HCT116 (cell line): ENCODE results near the gene HEXIM1. TPM values are rescaled to one million over a fixed set of nuclear protein-coding genes. Genes with fewer than 3 reads are reported as not detected.

ENCODE experiments used
- ATAC-seq: fragments of 200-7000 bp; cut with Tn5 transposase; 2 replicates; pipeline ENCODE4 v1.9.1; 2020; ENCODE audit warnings: mild to moderate bottlenecking, moderate library complexity
- BruUV-seq: library from RNA; stranded (reverse); fragments of 400-500 nt; replicated peaks from 2 replicates; lab custom pipeline; 2021; lab: Mats Ljungman, UMichigan
- CTCF ChIA-PET: fragments of 300-600 bp; sonication (Branson Sonifier 250); formaldehyde crosslinking; loops from one replicate; lab custom pipeline; 2021; ENCODE audit warnings: antibody characterized with exemption; lab: Charles Lee
- POLR2A ChIA-PET: fragments of 300-600, 350-600 bp; sonication (Branson Sonifier 250); formaldehyde crosslinking; loops from one replicate; lab custom pipeline; 2021; ENCODE audit warnings: antibody characterized with exemption; lab: Charles Lee
- RAD21 ChIA-PET, 2 experiments: fragments of 300-600 bp; sonication (Branson Sonifier 250); formaldehyde crosslinking; loops; one replicate each; lab custom pipeline; 2023; ENCODE audit warnings: low total read pairs in 2 of 2; ENCODE audit not compliant: uncharacterized antibody in 2 of 2, unreplicated experiment in 2 of 2, low non-redundant PET in 1 of 2; lab: Charles Lee
- DNase-seq: peaks from one replicate; pipeline ENCODE4 v3.0.0-alpha.2; 2010; ENCODE audit warnings: low read depth, low spot score
- H2AFZ ChIP-seq: fragments of 200-600 bp; shearing (Covaris generic), sonication (generic); 2 replicates; pipeline ENCODE4 v1.6.1; 2017; ENCODE audit warnings: low read depth, mixed run types, mixed read lengths, antibody characterized with exemption, low read length; ENCODE audit not compliant: poor library complexity, severe bottlenecking
- H3K27ac ChIP-seq: 2 replicates; pipeline ENCODE4 v1.5.1; 2012; ENCODE audit warnings: low read depth, low read length
- H3K27me3 ChIP-seq: fragments of 200-600 bp; sonication (generic); 2 replicates; pipeline ENCODE4 v1.6.1; 2016; ENCODE audit warnings: mixed run types, low read length, mixed read lengths; ENCODE audit not compliant: insufficient read depth
- H3K36me3 ChIP-seq, 2 experiments: fragments of 200-500 bp in 1 of 2; fragments of 200-600 bp in 1 of 2; sonication (Bioruptor generic) in 1 of 2; sonication (generic) in 1 of 2; 2 replicates each; pipeline versions ENCODE4 v1.5.1 to v1.6.1; 2014 to 2016; ENCODE audit warnings: low read length in 2 of 2, inconsistent platforms in 1 of 2, mixed read lengths in 1 of 2, mixed run types in 1 of 2; ENCODE audit not compliant: insufficient read depth in 2 of 2, control insufficient read depth in 1 of 2
- H3K4me1 ChIP-seq, 2 experiments: fragments of 200-600 bp in 1 of 2; sonication (generic) in 1 of 2; 2 replicates each; pipeline versions ENCODE4 v1.5.1 to v1.6.1; 2012 to 2017; ENCODE audit warnings: low read length in 2 of 2, inconsistent platforms in 1 of 2, mild to moderate bottlenecking in 1 of 2, mixed read lengths in 1 of 2, mixed run types in 1 of 2, moderate library complexity in 1 of 2; ENCODE audit not compliant: insufficient read depth in 2 of 2, control insufficient read depth in 1 of 2
- H3K4me2 ChIP-seq: fragments of 200-600 bp; sonication (generic); 2 replicates; pipeline ENCODE4 v1.6.1; 2017; ENCODE audit warnings: mixed run types, low read length, mixed read lengths
- H3K4me3 ChIP-seq, 2 experiments: fragments of 200-600 bp in 1 of 2; sonication (generic) in 1 of 2; replicated peaks in 1 of 2; 2 replicates each; pipeline ENCODE4 v1.5.1; 2011 to 2016; ENCODE audit warnings: low read length in 2 of 2, control low read depth in 1 of 2, low read depth in 1 of 2, mild to moderate bottlenecking in 1 of 2, mixed read lengths in 1 of 2, mixed run types in 1 of 2
- H3K79me2 ChIP-seq: fragments of 200-600 bp; sonication (generic); 2 replicates; pipeline ENCODE4 v1.6.1; 2017; ENCODE audit warnings: mild to moderate bottlenecking, mixed run types, low read length, moderate library complexity, mixed read lengths; ENCODE audit not compliant: insufficient read depth
- H3K9ac ChIP-seq: fragments of 200-600 bp; sonication (generic); 2 replicates; pipeline ENCODE4 v1.6.1; 2016; ENCODE audit warnings: low read length, mixed read lengths
- H3K9me2 ChIP-seq: fragments of 200-600 bp; sonication (generic), shearing (Covaris generic); 2 replicates; pipeline ENCODE4 v1.6.1; 2017; ENCODE audit warnings: mixed run types, mild to moderate bottlenecking, moderate library complexity; ENCODE audit not compliant: insufficient read depth
- H3K9me3 ChIP-seq, 2 experiments: fragments of 200-500 bp in 1 of 2; fragments of 200-600 bp in 1 of 2; sonication (Bioruptor generic) in 1 of 2; sonication (generic) in 1 of 2; 2 replicates each; pipeline ENCODE4 v1.6.1; 2014 to 2017; ENCODE audit warnings: low read length in 2 of 2, mixed read lengths in 2 of 2, inconsistent platforms in 1 of 2, low read depth in 1 of 2, mild to moderate bottlenecking in 1 of 2, mixed run types in 1 of 2, moderate library complexity in 1 of 2; ENCODE audit not compliant: control insufficient read depth in 1 of 2, insufficient read depth in 1 of 2
- H4K20me1 ChIP-seq: fragments of 200-600 bp; sonication (generic), shearing (Covaris generic); 2 replicates; pipeline ENCODE4 v1.6.1; 2017; ENCODE audit warnings: mixed run types, mild to moderate bottlenecking, moderate library complexity; ENCODE audit not compliant: insufficient read depth
- ATF3 ChIP-seq: IDR thresholded peaks from 2 replicates; pipeline ENCODE4 v1.6.1; 2012
- CBX3 ChIP-seq: IDR thresholded peaks from 2 replicates; pipeline ENCODE4 v1.6.1; 2012; ENCODE audit warnings: low read depth
- CEBPB ChIP-seq: IDR thresholded peaks from 2 replicates; pipeline ENCODE4 v1.6.1; 2012; ENCODE audit warnings: low read depth
- CTCF ChIP-seq, 3 experiments: fragments of 200-600 bp in 1 of 3; sonication (generic) in 1 of 3; IDR thresholded peaks in 2 of 3; conservative IDR thresholded peaks in 1 of 3; 2 replicates each; pipeline ENCODE4 v1.5.1; 2012 to 2017; ENCODE audit warnings: low read depth in 2 of 3, low read length in 2 of 3, antibody characterized with exemption in 1 of 3, borderline replicate concordance in 1 of 3, control low read depth in 1 of 3, mild to moderate bottlenecking in 1 of 3, mixed read lengths in 1 of 3, mixed run types in 1 of 3, moderate library complexity in 1 of 3; ENCODE audit not compliant: insufficient read depth in 1 of 3
- EGR1 ChIP-seq: IDR thresholded peaks from 2 replicates; pipeline ENCODE4 v1.6.1; 2012; ENCODE audit warnings: low read depth
- EZH2 ChIP-seq: fragments of 200-600 bp; sonication (generic); IDR thresholded peaks from 2 replicates; pipeline ENCODE4 v1.6.1; 2017; ENCODE audit warnings: antibody characterized with exemption, mixed run types
- POLR2A ChIP-seq: IDR thresholded peaks from 2 replicates; pipeline ENCODE4 v1.7.0; 2011; ENCODE audit warnings: borderline replicate concordance; ENCODE audit not compliant: insufficient read depth, insufficient read length; ENCODE audit errors: extremely low read depth
- POLR2AphosphoS5 ChIP-seq: IDR thresholded peaks from 2 replicates; pipeline ENCODE4 v1.6.1; 2011; ENCODE audit warnings: mild to moderate bottlenecking, low read depth, low read length, moderate library complexity
- RAD21 ChIP-seq: IDR thresholded peaks from 2 replicates; pipeline ENCODE4 v1.6.1; 2012; ENCODE audit warnings: low read depth, mild to moderate bottlenecking
- SIN3A ChIP-seq: IDR thresholded peaks from 2 replicates; pipeline ENCODE4 v1.6.1; 2012; ENCODE audit warnings: low read depth
- SP1 ChIP-seq: IDR thresholded peaks from 2 replicates; pipeline ENCODE4 v1.6.1; 2012; ENCODE audit warnings: low read depth
- SRF ChIP-seq: IDR thresholded peaks from 2 replicates; pipeline ENCODE4 v1.6.1; 2012; ENCODE audit warnings: low read depth
- TCF7L2 ChIP-seq: IDR thresholded peaks from 2 replicates; pipeline ENCODE4 v1.7.0; 2011; ENCODE audit warnings: borderline replicate concordance, inconsistent platforms; ENCODE audit not compliant: insufficient read depth, insufficient read length; ENCODE audit errors: extremely low read depth
- ZFX ChIP-seq: fragments of 450-650 bp; IDR thresholded peaks from 2 replicates; pipeline ENCODE4 v1.6.1; 2017
- ZNF274 ChIP-seq: fragments of 200-500 bp; sonication (Bioruptor generic); IDR thresholded peaks from 2 replicates; pipeline ENCODE4 v1.6.1; 2014; ENCODE audit warnings: mild to moderate bottlenecking, low read depth, low read length, inconsistent platforms
- intact Hi-C: fragments of 100-400 bp; cut with micrococcal nuclease; formaldehyde crosslinking; loops from 2 replicates; pipeline ENCODE4 v1.10.0; 2022
- total RNA-seq: library from RNA; stranded (reverse); gene quantifications from one replicate; pipeline ENCODE4 v1.2.1, GENCODE V29; 2021; ENCODE audit not compliant: unreplicated experiment

HEXIM1 gene
- total RNA-seq, 1 experiment from 2014 or later: 58.0 TPM

GRCh38 chr17:45098869-45099616, 49.2 kb upstream of the HEXIM1 start:
- CTCF ChIA-PET: interaction anchor here (0.7 to 1.7 kb wide), 14 partner anchors 10 to 199 kb away, joined by 3 to 10 read pairs (median 3); partner anchors contain the start of genes ACBD4 and NMT1
- Histone ChIP-seq H4K20me1 (no peaks in the 10 kb centered on the region), H3K9ac (no peak overlapping the region), H3K4me1 (peaks cover 0 to 3% of the 10 kb centered on the region in 2 experiments; a peak in 1 of 4 replicates), H3K79me2 (peaks cover 7% of the 10 kb centered on the region; the same call in 1 of the 2 replicates), H3K4me2 (no peak overlapping the region), H3K36me3 (peaks cover 45 to 62% of the 10 kb centered on the region in 2 experiments), H2AFZ (no peak overlapping the region), H3K27me3 (no peaks in the 10 kb centered on the region), H3K9me2 (no peaks in the 10 kb centered on the region), H3K4me3 (no peak overlapping the region), H3K27ac (peak overlapping the region; percentile 19; the same call in 1 of the 2 replicates), H3K9me3 (no peaks in the 10 kb centered on the region)
- DNase-seq: peak; percentile 51
- TF ChIP-seq RAD21 (peak; percentile 72), SRF (no peak), CTCF (IDR thresholded peaks at IDR 0.05 in 2 of 3, conservative IDR thresholded peaks at IDR 0.05 in 1 of 3; ENCODE audit: borderline replicate concordance in 1 of 3, insufficient read depth in 1 of 3, low read depth in 2 of 3, low read length in 2 of 3) (peak; percentile 73 to 94 (median 92))
- POLR2A ChIA-PET: no interaction called here
- intact Hi-C loops: loop anchor here (1.0 to 10.0 kb wide), 2 partner anchors 179 to 324 kb away; no protein-coding TSS in a partner anchor
- RAD21 ChIA-PET: interaction anchor here (1.0 to 1.4 kb wide), 2 partner anchors 179 to 325 kb away, joined by 3 to 4 read pairs; no protein-coding TSS in a partner anchor
- peak; percentile 96 for ATAC-seq
- BruUV-seq: no TSS peak

- no peaks in the 10 kb centered on the region for H3K9me2 ChIP-seq
- no peaks in the 10 kb centered on the region for H4K20me1 ChIP-seq
- DNase-seq (no peak), ATAC-seq (no peak)
- peaks cover 7% of the 10 kb centered on the region; the same call in 1 of the 2 replicates for H3K79me2 ChIP-seq
- H3K36me3 ChIP-seq: peaks cover 43 to 60% of the 10 kb centered on the region in 2 experiments
- H2AFZ ChIP-seq: no peak overlapping the region
- BruUV-seq: no TSS peak
- no peaks in the 10 kb centered on the region for H3K27me3 ChIP-seq
- H3K4me1 ChIP-seq: peaks cover 0 to 3% of the 10 kb centered on the region in 2 experiments; a peak in 1 of 4 replicates
- H3K4me2 ChIP-seq: no peak overlapping the region
- H3K27ac ChIP-seq: no peak overlapping the region
- H3K9me3 ChIP-seq: no peaks in the 10 kb centered on the region
- intact Hi-C loops: no loop called here
- POLR2A ChIA-PET: no interaction called here
- H3K4me3 ChIP-seq: no peak overlapping the region
- CTCF ChIA-PET: no interaction called here
- RAD21 ChIA-PET: no interaction called here
- H3K9ac ChIP-seq: no peak overlapping the region
- TF ChIP-seq SP1: no peak
- no peak for TF ChIP-seq TCF7L2
- TF ChIP-seq SIN3A: no peak
- TF ChIP-seq POLR2A: no peak
- TF ChIP-seq ZFX: no peak
- no peak for TF ChIP-seq CEBPB
- TF ChIP-seq POLR2AphosphoS5: no peak
- TF ChIP-seq SRF: no peak
- no peak for TF ChIP-seq ZNF274
- no peak for TF ChIP-seq EZH2
- TF ChIP-seq EGR1: no peak
- no peak for TF ChIP-seq CBX3
- TF ChIP-seq CTCF (IDR thresholded peaks at IDR 0.05 in 2 of 3, conservative IDR thresholded peaks at IDR 0.05 in 1 of 3; ENCODE audit: borderline replicate concordance in 1 of 3, insufficient read depth in 1 of 3, low read depth in 2 of 3, low read length in 2 of 3): no peak
- TF ChIP-seq ATF3: no peak
These were observed 46.8 kb upstream of the HEXIM1 start for GRCh38 chr17:45101546-45101882.
